ENCODE data around the gene MAEA. TPM values are rescaled to one million over a fixed set of nuclear protein-coding genes. Genes with fewer than 3 reads are reported as not detected.
"Not testable (repeated sequence)": the region's sequence is repeated elsewhere in the genome, so short reads cannot be mapped to it uniquely, and the experiment has no call there.

MAEA gene
- total and polyA plus RNA-seq, 4 donors = 36.3 to 71.8 (median 53.6) TPM

- Histone ChIP-seq H3K4me1 (ENCODE audit: control insufficient read depth, insufficient read depth, low read length) (no peaks in the 10 kb centered on the region), H3K27ac (ENCODE audit: low read depth, low read length) (no peak overlapping the region), H3K9me3 (ENCODE audit: control insufficient read depth, insufficient read depth, low read length) (peaks cover 4% of the 10 kb centered on the region), H3K36me3 (ENCODE audit: control insufficient read depth, insufficient read depth, low read length) (peaks cover 82% of the 10 kb centered on the region), H3K27me3 (ENCODE audit: control insufficient read depth, insufficient read depth, low read length) (no peaks in the 10 kb centered on the region), H3K4me3 (ENCODE audit: low read depth, low read length) (no peak overlapping the region)
- WGBS (ENCODE audit: insufficient coverage) = 98% methylated on average over 13 of the region's 13 CpGs
- no peak for DNase-seq (ENCODE audit: low read depth in 4 of 6, low spot score in 6 of 6)
Measured at GRCh38 chr4:1318046-1318375, 28.3 kb downstream of the MAEA start.

GRCh38 chr4:1318488-1319213, 29.0 kb downstream of the MAEA start:
- Histone ChIP-seq H3K4me3 (ENCODE audit: low read depth, low read length) (no peak overlapping the region), H3K4me1 (ENCODE audit: control insufficient read depth, insufficient read depth, low read length) (no peaks in the 10 kb centered on the region), H3K36me3 (ENCODE audit: control insufficient read depth, insufficient read depth, low read length) (peaks cover 82% of the 10 kb centered on the region), H3K9me3 (ENCODE audit: control insufficient read depth, insufficient read depth, low read length) (peaks cover 4% of the 10 kb centered on the region), H3K27ac (ENCODE audit: low read depth, low read length) (no peak overlapping the region), H3K27me3 (ENCODE audit: control insufficient read depth, insufficient read depth, low read length) (no peaks in the 10 kb centered on the region)
- no peak for DNase-seq (ENCODE audit: low read depth in 4 of 6, low spot score in 6 of 6)
- 94% methylated on average over 16 of the region's 18 CpGs for WGBS (ENCODE audit: insufficient coverage)

- Histone ChIP-seq H3K36me3 (ENCODE audit: control insufficient read depth, insufficient read depth, low read length) (peaks cover 82% of the 10 kb centered on the region), H3K27me3 (ENCODE audit: control insufficient read depth, insufficient read depth, low read length) (no peaks in the 10 kb centered on the region)
- WGBS (ENCODE audit: insufficient coverage) = 96% methylated on average over 11 of the region's 13 CpGs
Measured at GRCh38 chr4:1321486-1321885, 31.8 kb downstream of the MAEA start.

GRCh38 chr4:1321946-1322650, 32.4 kb downstream of the MAEA start:
- WGBS (ENCODE audit: insufficient coverage) = 97% methylated on average over 17 of the region's 18 CpGs
- DNase-seq (ENCODE audit: low read depth in 4 of 6, low spot score in 6 of 6) = no peak
- H3K4me3 ChIP-seq (ENCODE audit: low read depth, low read length) = no peak overlapping the region
- peaks cover 82% of the 10 kb centered on the region for H3K36me3 ChIP-seq (ENCODE audit: control insufficient read depth, insufficient read depth, low read length)
- no peak overlapping the region for H3K27ac ChIP-seq (ENCODE audit: low read depth, low read length)
- H3K4me1 ChIP-seq (ENCODE audit: control insufficient read depth, insufficient read depth, low read length) = no peaks in the 10 kb centered on the region
- no peaks in the 10 kb centered on the region for H3K27me3 ChIP-seq (ENCODE audit: control insufficient read depth, insufficient read depth, low read length)
- peaks cover 2% of the 10 kb centered on the region for H3K9me3 ChIP-seq (ENCODE audit: control insufficient read depth, insufficient read depth, low read length)

More at GRCh38 chr4:1321486-1321885, 31.8 kb downstream of the MAEA start:
- DNase-seq (ENCODE audit: low read depth in 4 of 6, low spot score in 6 of 6) = no peak
- Histone ChIP-seq H3K27ac (ENCODE audit: low read depth, low read length) (no peak overlapping the region), H3K9me3 (ENCODE audit: control insufficient read depth, insufficient read depth, low read length) (peaks cover 2% of the 10 kb centered on the region), H3K4me1 (ENCODE audit: control insufficient read depth, insufficient read depth, low read length) (no peaks in the 10 kb centered on the region), H3K4me3 (ENCODE audit: low read depth, low read length) (no peak overlapping the region)

- no peak for DNase-seq (ENCODE audit: low read depth in 4 of 6, low spot score in 6 of 6)
- Histone ChIP-seq H3K4me1 (ENCODE audit: control insufficient read depth, insufficient read depth, low read length) (no peaks in the 10 kb centered on the region), H3K27me3 (ENCODE audit: control insufficient read depth, insufficient read depth, low read length) (no peaks in the 10 kb centered on the region), H3K4me3 (ENCODE audit: low read depth, low read length) (no peak overlapping the region), H3K27ac (ENCODE audit: low read depth, low read length) (no peak overlapping the region), H3K36me3 (ENCODE audit: control insufficient read depth, insufficient read depth, low read length) (peaks cover 82% of the 10 kb centered on the region), H3K9me3 (ENCODE audit: control insufficient read depth, insufficient read depth, low read length) (peaks cover 2% of the 10 kb centered on the region)
- WGBS (ENCODE audit: insufficient coverage) = 93% methylated on average over 3 of the region's 8 CpGs
Measured at GRCh38 chr4:1323280-1323634, 33.6 kb downstream of the MAEA start.

GRCh38 chr4:1323635-1324442, 34.1 kb downstream of the MAEA start:
- Histone ChIP-seq H3K27ac (ENCODE audit: low read depth, low read length) (no peak overlapping the region), H3K27me3 (ENCODE audit: control insufficient read depth, insufficient read depth, low read length) (no peaks in the 10 kb centered on the region), H3K4me1 (ENCODE audit: control insufficient read depth, insufficient read depth, low read length) (no peaks in the 10 kb centered on the region), H3K9me3 (ENCODE audit: control insufficient read depth, insufficient read depth, low read length) (peaks cover 2% of the 10 kb centered on the region), H3K36me3 (ENCODE audit: control insufficient read depth, insufficient read depth, low read length) (peaks cover 82% of the 10 kb centered on the region), H3K4me3 (ENCODE audit: low read depth, low read length) (no peak overlapping the region)
- no peak for DNase-seq (ENCODE audit: low read depth in 4 of 6, low spot score in 6 of 6)
- WGBS (ENCODE audit: insufficient coverage) = 99% methylated on average over 10 of the region's 11 CpGs

GRCh38 chr4:1324443-1325175, 34.9 kb downstream of the MAEA start:
- not testable (repeated sequence) for DNase-seq (ENCODE audit: low read depth in 4 of 6, low spot score in 6 of 6); H3K9me3 ChIP-seq (ENCODE audit: control insufficient read depth, insufficient read depth, low read length); H3K27me3 ChIP-seq (ENCODE audit: control insufficient read depth, insufficient read depth, low read length); H3K4me3 ChIP-seq (ENCODE audit: low read depth, low read length); H3K27ac ChIP-seq (ENCODE audit: low read depth, low read length); H3K4me1 ChIP-seq (ENCODE audit: control insufficient read depth, insufficient read depth, low read length)
- 98% methylated on average over 20 of the region's 20 CpGs for WGBS (ENCODE audit: insufficient coverage)
- peaks cover 83% of the 10 kb centered on the region for H3K36me3 ChIP-seq (ENCODE audit: control insufficient read depth, insufficient read depth, low read length)

GRCh38 chr4:1325176-1325480, 35.4 kb downstream of the MAEA start:
- H3K36me3 ChIP-seq (ENCODE audit: control insufficient read depth, insufficient read depth, low read length) = peaks cover 88% of the 10 kb centered on the region
- no peaks in the 10 kb centered on the region for H3K4me1 ChIP-seq (ENCODE audit: control insufficient read depth, insufficient read depth, low read length)
- H3K27ac ChIP-seq (ENCODE audit: low read depth, low read length) = no peak overlapping the region
- 95% methylated on average over 10 of the region's 11 CpGs for WGBS (ENCODE audit: insufficient coverage)
- no peaks in the 10 kb centered on the region for H3K27me3 ChIP-seq (ENCODE audit: control insufficient read depth, insufficient read depth, low read length)
- no peak overlapping the region for H3K4me3 ChIP-seq (ENCODE audit: low read depth, low read length)
- no peaks in the 10 kb centered on the region for H3K9me3 ChIP-seq (ENCODE audit: control insufficient read depth, insufficient read depth, low read length)
- no peak for DNase-seq (ENCODE audit: low read depth in 4 of 6, low spot score in 6 of 6)

All from spinal cord (tissue), 10 donors.